ENCODE data around the gene KRTAP12-4.

KRTAP12-4 gene

GRCh38 chr21:44613386-44614155 is 40.9 kb downstream of the KRTAP12-4 start:
- Histone ChIP-seq H3K9me3 (ENCODE audit: low read length) (0 out of 2 replicates have a peak, but pooled peaks cover 2% of the 10 kb centered on the region), H3K4me3 (ENCODE audit: low read depth, low read length, poor library complexity, severe bottlenecking) (no peak overlapping the region), H2AFZ (ENCODE audit: low read length) (no peak overlapping the region), H3K4me2 (ENCODE audit: low read length) (no peak overlapping the region), H3K27ac (ENCODE audit: low read depth, low read length, poor library complexity, severe bottlenecking) (no peak overlapping the region), H3K36me3 (ENCODE audit: insufficient read depth, low read length) (no peaks in the 10 kb centered on the region), H3K9ac (ENCODE audit: low read length) (no peak overlapping the region), H3K9me2 (ENCODE audit: low read depth, low read length) (no peaks in the 10 kb centered on the region), H3K79me2 (ENCODE audit: insufficient read depth, low read length) (no peaks in the 10 kb centered on the region), H4K20me1 (ENCODE audit: insufficient read depth, low read length) (no peaks in the 10 kb centered on the region), H3F3A (ENCODE audit: insufficient read depth, low read length) (no peaks in the 10 kb centered on the region), H3K27me3 (ENCODE audit: insufficient read depth, low read length) (no peaks in the 10 kb centered on the region), H3K4me1 (ENCODE audit: insufficient read depth, low read length, severe bottlenecking) (peaks cover under 1% of the 10 kb centered on the region)
- no peak for TF ChIP-seq EZH2 (IDR thresholded peaks at IDR 0.05; ENCODE audit: borderline replicate concordance, low read length)
- TF ChIP-seq CTCF (IDR thresholded peaks at IDR 0.05; ENCODE audit: low read length), result no peak

GRCh38 chr21:44612669-44613229 is 41.7 kb downstream of the KRTAP12-4 start:
- Histone ChIP-seq H3K9me2 (ENCODE audit: low read depth, low read length) (no peaks in the 10 kb centered on the region), H2AFZ (ENCODE audit: low read length) (no peak overlapping the region), H3K4me2 (ENCODE audit: low read length) (no peak overlapping the region), H3K9ac (ENCODE audit: low read length) (no peak overlapping the region), H3K4me3 (ENCODE audit: low read depth, low read length, poor library complexity, severe bottlenecking) (no peak overlapping the region), H3F3A (ENCODE audit: insufficient read depth, low read length) (no peaks in the 10 kb centered on the region), H3K27me3 (ENCODE audit: insufficient read depth, low read length) (no peaks in the 10 kb centered on the region), H3K36me3 (ENCODE audit: insufficient read depth, low read length) (no peaks in the 10 kb centered on the region), H3K79me2 (ENCODE audit: insufficient read depth, low read length) (no peaks in the 10 kb centered on the region), H4K20me1 (ENCODE audit: insufficient read depth, low read length) (no peaks in the 10 kb centered on the region), H3K27ac (ENCODE audit: low read depth, low read length, poor library complexity, severe bottlenecking) (no peak overlapping the region), H3K4me1 (ENCODE audit: insufficient read depth, low read length, severe bottlenecking) (no peaks in the 10 kb centered on the region), H3K9me3 (ENCODE audit: low read length) (0 out of 2 replicates have a peak, but pooled peaks cover 2% of the 10 kb centered on the region)
- TF ChIP-seq EZH2 (IDR thresholded peaks at IDR 0.05; ENCODE audit: borderline replicate concordance, low read length), result no peak

DNA sequence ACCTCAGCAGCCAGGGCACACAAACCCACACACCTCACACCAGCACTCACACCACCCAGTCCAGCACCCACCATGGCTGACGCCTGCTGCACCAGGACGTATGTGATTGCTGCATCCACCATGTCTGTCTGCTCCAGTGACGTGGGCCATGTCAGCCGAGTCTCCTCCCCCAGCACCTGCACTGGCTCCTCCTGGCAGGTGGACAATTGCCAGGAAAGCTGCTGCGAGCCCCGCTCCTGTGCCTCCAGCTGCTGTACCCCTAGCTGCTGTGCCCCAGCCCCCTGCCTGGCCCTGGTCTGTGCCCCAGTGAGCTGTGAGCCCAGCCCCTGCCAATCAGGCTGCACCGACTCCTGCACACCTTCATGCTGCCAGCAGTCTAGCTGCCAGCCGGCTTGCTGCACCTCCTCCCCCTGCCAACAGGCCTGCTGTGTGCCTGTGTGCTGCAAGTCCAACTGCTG is 42.4 kb downstream of the KRTAP12-4 start, which contains the start of gene KRTAP10-8:
TSS of gene KRTAP10-8 (plus strand) at position 51 of the 458 bp plus-strand sequence. CDS start at position 73, 22 bp downstream.
- no peak within 1 kb of the TSS for H2AFZ ChIP-seq (ENCODE audit: low read length)
- no peaks in the 10 kb centered on the region for H4K20me1 ChIP-seq (ENCODE audit: insufficient read depth, low read length)
- H3K9me3 ChIP-seq (ENCODE audit: low read length), result 0 out of 2 replicates have a peak, but pooled peaks cover 2% of the 10 kb centered on the region
- no peaks in the 10 kb centered on the region for H3K4me1 ChIP-seq (ENCODE audit: insufficient read depth, low read length, severe bottlenecking)
- H3K79me2 ChIP-seq (ENCODE audit: insufficient read depth, low read length), result no peaks in the 10 kb centered on the region
- no peaks in the 10 kb centered on the region for H3K27me3 ChIP-seq (ENCODE audit: insufficient read depth, low read length)
- no peaks in the 10 kb centered on the region for H3K36me3 ChIP-seq (ENCODE audit: insufficient read depth, low read length)
- no peaks in the 10 kb centered on the region for H3K9me2 ChIP-seq (ENCODE audit: low read depth, low read length)
- H3K4me3 ChIP-seq (ENCODE audit: low read depth, low read length, poor library complexity, severe bottlenecking), result no peak within 1 kb of the TSS
- no peak for TF ChIP-seq EZH2 (IDR thresholded peaks at IDR 0.05; ENCODE audit: borderline replicate concordance, low read length)
- TF ChIP-seq CTCF (IDR thresholded peaks at IDR 0.05; ENCODE audit: low read length), result no peak
- H3F3A ChIP-seq (ENCODE audit: insufficient read depth, low read length), result no peaks in the 10 kb centered on the region
- H3K27ac ChIP-seq (ENCODE audit: low read depth, low read length, poor library complexity, severe bottlenecking), result no peak within 1 kb of the TSS
- H3K9ac ChIP-seq (ENCODE audit: low read length), result no peak within 1 kb of the TSS
- no peak within 1 kb of the TSS for H3K4me2 ChIP-seq (ENCODE audit: low read length)

Measured in OCI-LY1 (cell line).